Measurements from ENCODE around the gene HMOX2. TPM values are rescaled to one million over a fixed set of nuclear protein-coding genes. Genes with fewer than 3 reads are reported as not detected.

Gene HMOX2
- total RNA-seq, 4 donors from 2014 or later, result 46.9 to 94.0 (median 75.0) TPM

- 67 to 82% methylated on average over 2 of the region's 2 CpGs for WGBS, 2 donors
- H3K27ac ChIP-seq, result no peak overlapping the region
- no peaks in the 10 kb centered on the region for H3K9me3 ChIP-seq
- H3K4me3 ChIP-seq, result no peak overlapping the region
- intact Hi-C loops (cut with DNase I), result no loop called here
- no peak for DNase-seq
- no peak for TF ChIP-seq POLR2A (IDR thresholded peaks at IDR 0.05)
- no peak for TF ChIP-seq CTCF (IDR thresholded peaks at IDR 0.05)
- H3K27me3 ChIP-seq, result no peaks in the 10 kb centered on the region
- H3K36me3 ChIP-seq, result peaks cover 0 to 35% (median 3%) of the 10 kb centered on the region in 3 donors
- H3K4me1 ChIP-seq, result peaks cover 4 to 39% (median 21%) of the 10 kb centered on the region in 3 donors
Observed at GRCh38 chr16:4481526-4481925, 5.3 kb downstream of the HMOX2 start.

GRCh38 chr16:4481963-4482362 is 5.8 kb downstream of the HMOX2 start:
- H3K27me3 ChIP-seq, result no peaks in the 10 kb centered on the region
- no peak overlapping the region for H3K4me3 ChIP-seq
- H3K4me1 ChIP-seq, result peaks cover 4 to 39% (median 25%) of the 10 kb centered on the region in 3 donors
- H3K9me3 ChIP-seq, result no peaks in the 10 kb centered on the region
- intact Hi-C loops (cut with DNase I), result no loop called here
- no peak overlapping the region for H3K27ac ChIP-seq
- peaks cover 0 to 39% (median 3%) of the 10 kb centered on the region in 3 donors for H3K36me3 ChIP-seq
- DNase-seq, result no peak
- no peak for TF ChIP-seq CTCF (IDR thresholded peaks at IDR 0.05)
- TF ChIP-seq POLR2A (IDR thresholded peaks at IDR 0.05), result no peak
- WGBS, 2 donors, result 82 to 88% methylated on average over 1 of the region's 1 CpG

- WGBS, 2 donors, result 85 to 86% methylated on average over 3 of the region's 3 CpGs
- DNase-seq, result no peak
- peak overlapping the region; percentile 15 to 70 (median 62) for H3K27ac ChIP-seq
- intact Hi-C loops (cut with DNase I), result no loop called here
- H3K9me3 ChIP-seq, result no peaks in the 10 kb centered on the region
- H3K4me3 ChIP-seq, result no peak overlapping the region
- H3K4me1 ChIP-seq, result peaks cover 0 to 46% (median 26%) of the 10 kb centered on the region in 3 donors
- TF ChIP-seq CTCF (IDR thresholded peaks at IDR 0.05) (no peak), POLR2A (IDR thresholded peaks at IDR 0.05) (no peak)
- H3K27me3 ChIP-seq, result no peaks in the 10 kb centered on the region
- peaks cover 0 to 62% (median 3%) of the 10 kb centered on the region in 3 donors for H3K36me3 ChIP-seq
Observed at GRCh38 chr16:4486126-4486893, 10.1 kb downstream of the HMOX2 start.

- Histone ChIP-seq H3K27ac (peak overlapping the region in 3 of 4 donors; percentile 56 to 65 (median 62)), H3K4me3 (no peak overlapping the region), H3K9me3 (no peaks in the 10 kb centered on the region), H3K27me3 (no peaks in the 10 kb centered on the region), H3K4me1 (peaks cover 0 to 39% (median 26%) of the 10 kb centered on the region in 3 donors), H3K36me3 (peaks cover 0 to 67% (median 3%) of the 10 kb centered on the region in 3 donors)
- WGBS, 2 donors, result 32 to 45% methylated on average over 5 of the region's 5 CpGs
- intact Hi-C loops (cut with DNase I), result no loop called here
- no peak for TF ChIP-seq CTCF (IDR thresholded peaks at IDR 0.05)
- TF ChIP-seq POLR2A (IDR thresholded peaks at IDR 0.05), result no peak
- no peak for DNase-seq
Observed at GRCh38 chr16:4487955-4488498, 11.8 kb downstream of the HMOX2 start.

DNA sequence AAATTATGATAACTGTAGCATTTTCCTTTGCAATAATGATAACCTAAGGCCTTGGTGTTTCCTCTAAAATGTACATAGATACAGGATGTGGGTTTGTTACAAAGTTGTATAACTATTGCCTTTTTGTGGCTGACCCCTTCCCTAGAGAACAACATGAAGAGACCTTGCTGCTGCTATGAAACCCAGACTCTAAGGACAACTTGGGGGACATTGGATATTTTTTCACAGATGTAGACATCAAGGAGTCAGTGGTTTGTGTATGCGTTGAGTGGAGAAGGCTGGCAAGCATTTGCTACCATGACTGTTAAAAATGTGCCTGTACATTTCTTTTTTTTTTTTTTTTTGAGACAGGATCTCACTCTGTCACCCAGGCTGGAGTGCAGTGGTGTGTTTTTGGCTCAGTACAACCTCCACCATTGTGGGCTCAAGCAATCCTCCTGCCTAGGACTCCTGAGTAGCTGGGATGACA is 12.3 kb downstream of the HMOX2 start:
- no peaks in the 10 kb centered on the region for H3K9me3 ChIP-seq
- peak overlapping the region; percentile 13 to 65 (median 59) for H3K27ac ChIP-seq
- peaks cover 0 to 62% (median 3%) of the 10 kb centered on the region in 3 donors for H3K36me3 ChIP-seq
- TF ChIP-seq POLR2A (IDR thresholded peaks at IDR 0.05), result no peak
- TF ChIP-seq CTCF (IDR thresholded peaks at IDR 0.05), result no peak
- no peak overlapping the region for H3K4me3 ChIP-seq
- H3K4me1 ChIP-seq, result peaks cover 0 to 39% (median 26%) of the 10 kb centered on the region in 3 donors
- 62 to 67% methylated on average over 1 of the region's 1 CpG for WGBS, 2 donors
- intact Hi-C loops (cut with DNase I), result no loop called here
- H3K27me3 ChIP-seq, result no peaks in the 10 kb centered on the region
- DNase-seq, result no peak
